Ectodermal cell (in vitro differentiated cells): ENCODE data around the gene SLC2A9.

Source experiments
- H3K27ac ChIP-seq: 2 replicates; pipeline ENCODE4 v1.7.0; 2013; ENCODE audit warnings: mild to moderate bottlenecking, low read depth, low read length; ENCODE audit not compliant: insufficient read depth, poor library complexity, severe bottlenecking
- H3K27me3 ChIP-seq: 2 replicates; pipeline ENCODE4 v1.7.0; 2013; ENCODE audit warnings: mild to moderate bottlenecking, low read length; ENCODE audit not compliant: insufficient read depth, control insufficient read depth, poor library complexity, severe bottlenecking
- H3K36me3 ChIP-seq: one replicate; pipeline ENCODE4 v1.7.0; 2013; ENCODE audit warnings: low read length; ENCODE audit not compliant: control insufficient read depth, insufficient read depth
- H3K4me1 ChIP-seq: one replicate; pipeline ENCODE4 v1.7.0; 2013; ENCODE audit warnings: low read length; ENCODE audit not compliant: control insufficient read depth, insufficient read depth
- H3K4me3 ChIP-seq: 2 replicates; pipeline ENCODE4 v1.7.0; 2013; ENCODE audit warnings: low read depth, low read length, control low read depth; ENCODE audit not compliant: insufficient read depth
- H3K9me3 ChIP-seq: 2 replicates; pipeline ENCODE4 v1.7.0; 2013; ENCODE audit warnings: mild to moderate bottlenecking, low read length, moderate library complexity; ENCODE audit not compliant: control insufficient read depth
- WGBS, 2 experiments: methylation state at CpG; one replicate each; pipeline ENCODE4 v1.1.7; 2013; ENCODE audit warnings: missing lambda C conversion rate in 2 of 2; 5-methylcytosine and 5-hydroxymethylcytosine counted together

SLC2A9 gene

DNA sequence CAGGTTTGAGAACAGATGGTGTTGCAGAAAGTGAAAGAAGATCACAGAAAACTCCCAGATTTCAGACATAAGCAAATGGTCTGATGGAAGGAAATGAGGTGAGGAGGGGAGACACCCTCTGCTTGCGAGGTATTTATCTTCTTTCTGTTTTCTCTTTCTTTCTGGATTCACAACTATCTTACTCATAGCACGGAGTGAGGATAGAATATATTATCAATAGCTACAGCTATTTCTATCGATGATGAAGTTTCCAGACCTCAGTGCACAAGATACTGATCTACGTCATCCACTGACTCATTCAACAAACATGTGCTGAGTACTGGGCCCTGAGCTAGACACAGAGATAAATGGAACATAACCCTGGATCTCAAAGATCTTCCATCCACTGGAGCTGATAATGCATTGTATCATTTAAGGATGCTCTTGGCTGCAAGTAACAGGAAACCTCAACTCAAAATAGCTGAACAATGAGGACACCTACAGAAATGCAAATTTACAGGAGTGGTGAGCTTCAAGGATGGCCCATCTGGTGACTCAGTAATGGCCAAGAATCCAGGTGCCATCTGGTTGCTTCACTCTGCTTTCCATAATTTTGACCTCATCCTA, 21.2 kb downstream of the SLC2A9 start:
- Histone ChIP-seq H3K4me1 (no peaks in the 10 kb centered on the region), H3K27ac (no peak overlapping the region), H3K27me3 (no peaks in the 10 kb centered on the region), H3K36me3 (no peaks in the 10 kb centered on the region), H3K4me3 (no peak overlapping the region), H3K9me3 (no peaks in the 10 kb centered on the region)
- WGBS, 2 experiments, result 59 to 73% methylated on average over 3 to 4 of the region's 4 CpGs

DNA sequence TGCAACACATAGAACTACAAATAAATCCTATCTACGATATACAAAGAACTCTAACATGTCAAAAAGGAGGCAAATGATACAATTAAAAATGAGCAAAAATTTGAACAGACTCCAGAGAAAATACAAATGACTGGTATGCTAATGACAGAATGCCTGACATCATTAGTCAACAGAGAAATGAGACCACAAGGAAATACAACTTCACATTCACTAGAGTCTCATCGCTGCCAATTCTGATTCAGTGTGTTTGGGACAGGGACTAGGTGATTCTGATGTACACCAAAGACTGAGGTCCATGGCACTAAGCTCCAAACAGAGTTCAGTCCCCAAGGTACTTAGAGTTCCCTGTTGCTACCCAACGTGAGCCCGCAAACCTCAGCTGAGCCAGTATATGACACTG, 23.4 kb downstream of the SLC2A9 start:
- H3K27me3 ChIP-seq, result no peaks in the 10 kb centered on the region
- 61 to 67% methylated on average over 3 to 4 of the region's 4 CpGs for WGBS, 2 experiments
- H3K9me3 ChIP-seq, result no peaks in the 10 kb centered on the region
- H3K36me3 ChIP-seq, result no peaks in the 10 kb centered on the region
- no peak overlapping the region for H3K4me3 ChIP-seq
- H3K4me1 ChIP-seq, result no peaks in the 10 kb centered on the region
- H3K27ac ChIP-seq, result no peak overlapping the region

DNA sequence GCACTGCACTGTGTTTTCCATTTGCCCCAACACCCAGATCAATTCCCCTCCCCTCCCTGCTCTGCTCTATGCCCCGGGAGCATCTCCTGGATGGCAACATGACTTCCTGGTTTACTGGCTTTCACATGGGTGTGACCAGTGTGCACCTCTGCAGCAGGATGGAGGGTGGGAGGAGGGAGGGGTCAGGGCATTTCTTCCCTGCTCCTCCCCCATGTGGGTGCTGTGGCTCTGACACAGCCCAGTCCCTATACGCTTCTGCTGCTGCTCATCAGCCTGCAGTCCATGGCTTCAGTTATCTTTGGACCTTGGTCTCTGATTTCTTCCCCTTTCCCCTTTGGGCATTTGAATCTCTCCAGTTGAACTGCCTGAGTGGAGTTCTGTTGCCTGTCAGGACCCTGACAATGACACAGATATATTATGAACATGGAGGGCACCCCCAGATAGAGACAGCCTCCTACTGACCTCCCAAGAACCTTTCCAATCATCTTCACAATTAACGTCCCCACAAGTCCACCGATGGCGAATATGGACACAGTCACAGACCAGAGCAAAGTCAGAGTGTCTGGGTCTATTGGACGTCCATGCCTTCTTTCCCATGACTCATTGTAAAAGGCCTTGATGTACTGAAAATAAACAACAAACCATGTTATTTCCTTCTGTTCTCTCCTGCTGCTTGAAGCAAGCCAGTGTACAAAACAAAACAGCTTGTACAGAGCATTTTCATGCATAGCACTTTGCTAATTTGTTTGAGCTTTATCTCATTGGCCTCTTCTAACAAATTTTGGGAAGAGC, 24.8 kb downstream of the SLC2A9 start:
- Histone ChIP-seq H3K27ac (no peak overlapping the region), H3K36me3 (no peaks in the 10 kb centered on the region), H3K4me3 (no peak overlapping the region), H3K4me1 (no peaks in the 10 kb centered on the region), H3K9me3 (no peaks in the 10 kb centered on the region), H3K27me3 (no peaks in the 10 kb centered on the region)
- 74 to 76% methylated on average over 6 of the region's 6 CpGs for WGBS, 2 experiments

DNA sequence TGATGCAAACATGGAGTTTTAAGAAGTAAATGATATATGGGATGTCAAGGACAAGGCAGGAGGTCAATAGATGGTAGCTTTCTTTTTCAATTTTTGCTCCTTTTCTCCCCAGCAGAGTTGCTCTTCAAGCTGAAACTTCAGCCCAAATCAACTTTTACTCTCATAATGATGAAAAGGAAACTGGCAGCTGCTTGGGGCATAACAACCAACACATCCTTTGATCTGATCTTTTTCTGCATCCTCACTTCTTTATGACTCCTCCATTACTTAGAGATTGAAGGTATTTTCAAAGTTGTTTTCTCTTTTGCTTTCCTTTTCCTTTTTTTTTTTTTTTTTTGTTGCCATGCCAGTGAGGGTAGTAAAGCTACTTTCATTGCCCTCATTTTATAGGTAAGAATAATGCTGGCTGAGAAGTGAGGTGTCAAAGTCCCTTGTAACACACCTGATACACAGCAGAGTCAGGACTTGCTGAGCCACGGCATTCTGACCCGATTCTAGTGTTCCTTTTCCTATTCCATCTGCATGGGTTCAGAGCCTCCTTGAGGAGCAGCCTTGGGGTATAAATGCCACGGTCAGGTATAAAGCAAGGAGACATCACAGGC, 26.9 kb downstream of the SLC2A9 start:
- Histone ChIP-seq H3K27ac (no peak overlapping the region), H3K4me3 (no peak overlapping the region), H3K9me3 (no peaks in the 10 kb centered on the region), H3K4me1 (no peaks in the 10 kb centered on the region), H3K27me3 (no peaks in the 10 kb centered on the region), H3K36me3 (no peaks in the 10 kb centered on the region)
- WGBS, 2 experiments, result 82 to 87% methylated on average over 3 of the region's 3 CpGs

DNA sequence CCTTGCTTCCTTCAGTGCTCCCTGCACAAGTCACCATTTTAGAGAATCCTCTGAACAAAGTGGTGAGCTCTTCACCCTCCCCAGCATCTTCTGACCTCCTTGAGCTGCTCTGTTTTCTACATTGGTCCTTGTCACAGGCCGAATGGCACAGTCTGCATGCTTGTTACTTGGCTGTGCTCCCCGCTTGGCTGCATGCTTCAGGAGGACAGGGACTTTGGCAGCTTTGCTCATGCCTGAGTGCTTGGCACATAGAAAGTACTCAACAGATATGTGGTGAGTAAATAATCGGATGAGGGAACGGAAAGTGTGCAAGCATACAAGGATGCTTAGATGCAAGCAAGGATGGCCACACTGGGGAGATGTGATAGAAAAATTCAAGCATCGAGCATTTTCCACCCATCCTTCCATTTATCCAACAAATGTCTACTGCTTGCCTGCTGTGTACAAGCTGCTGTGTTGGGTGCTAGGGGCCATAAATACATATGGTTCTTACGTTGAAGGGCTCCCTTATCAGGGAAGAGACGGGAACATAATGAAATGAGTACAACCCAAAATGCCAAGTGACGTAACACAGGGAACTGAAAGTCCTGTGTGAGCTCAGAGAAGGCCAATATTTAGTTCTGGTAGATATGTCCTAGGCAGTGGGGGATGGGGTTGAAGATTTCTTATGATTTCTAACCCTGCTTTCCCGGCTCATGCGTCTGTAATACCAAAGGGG, 31.2 kb downstream of the SLC2A9 start:
- Histone ChIP-seq H3K36me3 (no peaks in the 10 kb centered on the region), H3K4me1 (no peaks in the 10 kb centered on the region), H3K27ac (no peak overlapping the region), H3K27me3 (no peaks in the 10 kb centered on the region), H3K9me3 (no peaks in the 10 kb centered on the region), H3K4me3 (no peak overlapping the region)
- 93 to 95% methylated on average over 10 of the region's 10 CpGs for WGBS, 2 experiments

DNA sequence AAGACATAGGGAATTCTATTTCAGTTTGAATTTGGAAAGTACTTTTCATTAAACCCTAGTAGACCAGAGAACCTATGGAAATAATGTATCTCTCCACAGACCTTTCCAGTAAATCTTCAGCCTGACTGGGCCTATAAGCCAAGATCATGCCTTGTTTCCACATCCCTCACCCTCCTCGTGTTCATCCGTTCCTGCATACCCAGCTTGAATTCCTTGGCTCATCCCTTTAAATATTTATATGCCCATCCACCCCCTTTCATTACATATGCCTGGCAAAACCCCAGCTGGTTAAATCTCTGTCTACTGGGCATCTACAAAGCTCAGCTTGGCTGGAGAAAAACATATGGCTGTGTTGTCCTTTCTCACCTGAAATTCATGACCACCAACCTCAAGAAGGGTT, 32.4 kb downstream of the SLC2A9 start:
- H3K4me1 ChIP-seq, result no peaks in the 10 kb centered on the region
- no peaks in the 10 kb centered on the region for H3K36me3 ChIP-seq
- H3K27ac ChIP-seq, result no peak overlapping the region
- WGBS, 2 experiments, result 85 to 92% methylated on average over 2 of the region's 2 CpGs
- H3K9me3 ChIP-seq, result no peaks in the 10 kb centered on the region
- no peaks in the 10 kb centered on the region for H3K27me3 ChIP-seq
- no peak overlapping the region for H3K4me3 ChIP-seq

DNA sequence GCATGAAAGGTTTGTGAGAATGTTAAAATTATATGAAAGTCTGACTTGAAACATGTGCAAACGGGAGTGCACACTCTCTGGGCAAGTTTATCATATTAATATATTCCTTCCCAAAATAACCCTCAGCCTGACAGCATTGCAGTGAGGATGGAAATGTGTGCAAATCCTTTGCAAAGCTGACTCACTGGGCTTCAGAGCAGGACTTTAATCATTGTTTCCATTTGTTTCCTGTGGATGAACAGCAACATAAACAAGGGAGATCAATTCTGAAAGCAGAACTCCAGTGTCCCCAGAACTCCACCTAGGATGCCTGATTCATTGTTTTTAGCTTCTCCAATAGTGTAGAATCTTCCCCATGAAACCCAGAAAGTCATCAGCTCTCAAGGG, 32.9 kb downstream of the SLC2A9 start:
- Histone ChIP-seq H3K27ac (no peak overlapping the region), H3K9me3 (no peaks in the 10 kb centered on the region), H3K4me3 (no peak overlapping the region), H3K4me1 (no peaks in the 10 kb centered on the region), H3K36me3 (no peaks in the 10 kb centered on the region), H3K27me3 (no peaks in the 10 kb centered on the region)
- WGBS, 2 experiments, result 92% methylated on average over 1 of the region's 1 CpG; no CpG with 5 or more reads in 1 of the 2 experiments

DNA sequence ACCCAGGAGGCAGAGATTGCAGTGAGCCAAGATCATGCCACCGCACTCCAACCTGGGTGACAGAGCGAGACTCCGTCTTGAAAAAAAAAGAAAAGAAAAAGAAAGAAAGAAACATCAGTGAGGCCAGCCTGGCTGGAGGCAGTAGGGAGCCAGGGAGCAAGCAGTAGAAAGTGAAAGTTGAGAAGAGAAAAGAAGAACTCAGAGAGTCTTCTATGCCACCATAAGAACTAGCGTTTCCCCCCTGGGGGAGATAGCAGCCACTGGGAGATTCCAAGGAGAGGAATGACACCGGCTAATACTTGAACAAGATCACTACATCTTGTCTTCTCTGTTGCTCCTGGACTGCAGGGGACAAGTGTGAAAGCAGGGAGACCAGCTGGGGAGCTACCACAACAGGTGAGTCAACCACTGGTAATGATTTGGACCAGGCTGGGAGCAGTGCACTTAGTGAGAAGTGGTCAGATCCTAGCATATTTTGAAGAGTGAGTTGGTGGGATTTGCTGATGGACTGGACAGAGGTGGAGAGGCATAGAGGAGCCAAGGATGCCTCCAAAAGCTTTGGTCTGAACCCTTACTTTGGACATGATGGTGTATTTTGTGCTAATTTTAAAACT, 33.4 kb downstream of the SLC2A9 start:
- H3K4me1 ChIP-seq, result no peaks in the 10 kb centered on the region
- H3K9me3 ChIP-seq, result no peaks in the 10 kb centered on the region
- no peaks in the 10 kb centered on the region for H3K27me3 ChIP-seq
- WGBS, 2 experiments, result 88 to 93% methylated on average over 5 of the region's 5 CpGs
- no peak overlapping the region for H3K27ac ChIP-seq
- no peaks in the 10 kb centered on the region for H3K36me3 ChIP-seq
- H3K4me3 ChIP-seq, result no peak overlapping the region

DNA sequence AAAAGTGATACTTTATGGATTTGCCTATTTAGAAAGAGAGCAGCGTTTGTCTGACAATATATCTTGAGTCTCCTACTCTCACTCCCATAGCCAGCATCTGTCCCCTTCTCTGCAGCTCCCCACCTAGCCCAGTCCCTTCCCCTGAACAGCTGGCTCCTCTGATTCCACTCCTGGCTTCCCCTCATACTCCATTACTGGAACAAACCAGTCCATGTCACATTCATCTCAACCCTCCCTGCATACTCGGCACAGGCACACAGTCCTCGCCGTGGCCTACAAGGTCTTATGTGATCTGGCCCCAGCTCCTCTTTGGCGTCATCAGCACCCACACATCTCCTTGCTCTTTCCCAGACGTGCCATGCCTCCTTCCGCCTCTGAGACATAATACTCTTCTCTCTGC, 36.7 kb downstream of the SLC2A9 start:
- Histone ChIP-seq H3K4me3 (no peak overlapping the region), H3K4me1 (peaks cover under 1% of the 10 kb centered on the region), H3K27me3 (no peaks in the 10 kb centered on the region), H3K27ac (no peak overlapping the region), H3K36me3 (no peaks in the 10 kb centered on the region), H3K9me3 (no peaks in the 10 kb centered on the region)
- WGBS, 2 experiments, result 91 to 95% methylated on average over 7 of the region's 7 CpGs

DNA sequence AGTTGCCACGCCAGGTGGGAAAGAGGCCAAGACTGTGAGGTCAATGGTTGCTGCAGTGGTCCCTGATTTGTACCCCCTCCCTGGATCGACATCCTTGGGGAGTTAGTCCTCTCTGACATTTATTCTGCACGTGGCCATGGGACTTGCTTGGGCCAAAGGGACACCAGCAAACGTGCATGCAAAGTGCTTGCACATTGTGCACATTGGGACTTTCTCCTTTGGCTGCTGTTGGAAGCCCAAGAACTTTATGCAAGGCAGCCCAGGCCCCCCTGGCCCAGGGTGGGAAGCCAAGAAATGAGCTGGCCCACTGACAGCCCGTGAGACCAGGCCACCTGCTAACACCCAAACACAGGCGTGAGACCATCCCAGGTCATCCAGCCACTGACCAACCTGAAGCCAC, 38.1 kb downstream of the SLC2A9 start:
- H3K4me3 ChIP-seq, result no peak overlapping the region
- no peak overlapping the region for H3K27ac ChIP-seq
- no peaks in the 10 kb centered on the region for H3K9me3 ChIP-seq
- peaks cover 7% of the 10 kb centered on the region for H3K4me1 ChIP-seq
- no peaks in the 10 kb centered on the region for H3K36me3 ChIP-seq
- 89 to 93% methylated on average over 6 of the region's 6 CpGs for WGBS, 2 experiments
- H3K27me3 ChIP-seq, result no peaks in the 10 kb centered on the region
